Activated CD4-positive, alpha-beta T cell treated with anti-CD3 and anti-CD28 coated beads for 36 hours (primary cell): Measurements from ENCODE around the gene GIGYF1. TPM values are rescaled to one million over a fixed set of nuclear protein-coding genes. Genes with fewer than 3 reads are reported as not detected.

Experiments used
- ATAC-seq: fragments of 200-7000 bp; cut with Tn5 transposase; one replicate; pipeline ENCODE4 v1.10.0; 2021; ENCODE audit warnings: mild to moderate bottlenecking, moderate library complexity
- CTCF ChIA-PET: fragments of 350-600 bp; sonication (Branson Sonifier 250); formaldehyde crosslinking; loops from one replicate; lab custom pipeline; 2021; ENCODE audit warnings: antibody characterized with exemption; lab: Charles Lee
- POLR2A ChIA-PET: fragments of 350-600 bp; sonication (Branson Sonifier 250); formaldehyde crosslinking; loops from one replicate; lab custom pipeline; 2021; ENCODE audit warnings: antibody characterized with exemption, inconsistent platforms; lab: Charles Lee
- DNase-seq: peaks from one replicate; pipeline ENCODE4 v3.0.0-alpha.2; 2020
- H3K27ac Mint-ChIP-seq: one replicate; pipeline ENCODE4 v1.8.0; 2021; ENCODE audit warnings: mixed read lengths
- H3K27me3 Mint-ChIP-seq: one replicate; pipeline ENCODE4 v1.8.0; 2021; ENCODE audit warnings: mixed read lengths
- H3K36me3 Mint-ChIP-seq: one replicate; pipeline ENCODE4 v1.8.0; 2021; ENCODE audit warnings: low read depth, mixed read lengths
- H3K4me1 Mint-ChIP-seq: one replicate; pipeline ENCODE4 v1.8.0; 2021; ENCODE audit warnings: mixed read lengths
- H3K4me3 Mint-ChIP-seq: one replicate; pipeline ENCODE4 v1.8.0; 2021; ENCODE audit warnings: mild to moderate bottlenecking, moderate library complexity, mixed read lengths
- H3K9me3 Mint-ChIP-seq: one replicate; pipeline ENCODE4 v1.8.0; 2021; ENCODE audit warnings: low read depth, mixed read lengths
- intact Hi-C, 2 experiments: fragments of 100-400 bp; cut with DNase I in 1 of 2; cut with micrococcal nuclease in 1 of 2; formaldehyde crosslinking; loops; one replicate each; pipeline versions ENCODE4 v1.14.2 to v1.15.1; 2022 to 2024; cut with DNase I, micrococcal nuclease
- total RNA-seq, 2 experiments: library from RNA; stranded (reverse); gene quantifications; one replicate each; pipeline ENCODE4 v1.2.3, GENCODE V29; 2021

GIGYF1 gene
- total RNA-seq, 2 experiments from 2014 or later: 40.3 to 40.9 TPM

GRCh38 chr7:100684534-100685042 is 9.5 kb downstream of the GIGYF1 start:
- Mint-ChIP-seq H3K27ac (no peak overlapping the region), H3K4me1 (peaks cover 27% of the 10 kb centered on the region), H3K36me3 (peaks cover 18% of the 10 kb centered on the region), H3K27me3 (no peaks in the 10 kb centered on the region), H3K4me3 (no peak overlapping the region), H3K9me3 (no peaks in the 10 kb centered on the region)
- DNase-seq: no peak
- no peak for ATAC-seq
- ChIA-PET CTCF (interaction anchor here (0.6 to 1.0 kb wide), 2 partner anchors 72 to 239 kb away, joined by 3 read pairs; partner anchors contain the start of gene MOSPD3), POLR2A (interaction anchor here (0.6 kb wide), 1 partner anchor 9 kb away, joined by 3 read pairs; no protein-coding TSS in a partner anchor)
- intact Hi-C loops: no loop called here

- Mint-ChIP-seq H3K4me3 (no peak overlapping the region), H3K27ac (no peak overlapping the region), H3K9me3 (no peaks in the 10 kb centered on the region), H3K36me3 (peaks cover 19% of the 10 kb centered on the region), H3K27me3 (no peaks in the 10 kb centered on the region), H3K4me1 (peaks cover 26% of the 10 kb centered on the region)
- no peak for ATAC-seq
- ChIA-PET CTCF (interaction anchor here (0.5 to 1.0 kb wide), 4 partner anchors 72 to 238 kb away, joined by 3 read pairs; partner anchors contain the start of gene MOSPD3), POLR2A (interaction anchor here (0.6 to 1.3 kb wide), 3 partner anchors 8 to 255 kb away, joined by 3 read pairs; partner anchors contain the start of gene ZCWPW1)
- no peak for DNase-seq
- intact Hi-C loops: no loop called here
Observed at GRCh38 chr7:100683659-100684533, 10.2 kb downstream of the GIGYF1 start.

- ChIA-PET CTCF (interaction anchor here (0.5 to 1.8 kb wide), 5 partner anchors 8 to 130 kb away, joined by 3 to 10 read pairs (median 4); no protein-coding TSS in a partner anchor), POLR2A (interaction anchor here (0.6 to 1.3 kb wide), 2 partner anchors 203 to 254 kb away, joined by 3 read pairs; partner anchors contain the start of gene ZCWPW1)
- Mint-ChIP-seq H3K4me3 (no peak overlapping the region), H3K27ac (no peak overlapping the region), H3K36me3 (peaks cover 22% of the 10 kb centered on the region), H3K27me3 (no peaks in the 10 kb centered on the region), H3K9me3 (no peaks in the 10 kb centered on the region), H3K4me1 (peaks cover 25% of the 10 kb centered on the region)
- no peak for DNase-seq
- intact Hi-C loops: no loop called here
- no peak for ATAC-seq
Observed at GRCh38 chr7:100682991-100683658, 10.9 kb downstream of the GIGYF1 start.

GRCh38 chr7:100682228-100682741 is 11.8 kb downstream of the GIGYF1 start:
- Mint-ChIP-seq H3K36me3 (peaks cover 25% of the 10 kb centered on the region), H3K4me1 (peaks cover 24% of the 10 kb centered on the region), H3K9me3 (no peaks in the 10 kb centered on the region), H3K27me3 (no peaks in the 10 kb centered on the region), H3K27ac (no peak overlapping the region), H3K4me3 (no peak overlapping the region)
- DNase-seq: no peak
- ChIA-PET CTCF (interaction anchor here (1.2 to 1.8 kb wide), 3 partner anchors 9 to 43 kb away, joined by 4 to 10 read pairs (median 5); no protein-coding TSS in a partner anchor), POLR2A (interaction anchor here (0.6 to 0.9 kb wide), 4 partner anchors 8 to 209 kb away, joined by 3 to 4 read pairs (median 3); partner anchors contain the start of gene GNB2)
- intact Hi-C loops: no loop called here
- ATAC-seq: peak; percentile 20

- Mint-ChIP-seq H3K27me3 (no peaks in the 10 kb centered on the region), H3K4me3 (no peak overlapping the region), H3K4me1 (peaks cover 25% of the 10 kb centered on the region), H3K36me3 (peaks cover 30% of the 10 kb centered on the region), H3K9me3 (no peaks in the 10 kb centered on the region), H3K27ac (no peak overlapping the region)
- CTCF ChIA-PET: interaction anchor here (0.6 to 1.8 kb wide), 4 partner anchors 10 to 84 kb away, joined by 4 to 10 read pairs (median 5); no protein-coding TSS in a partner anchor
- intact Hi-C loops: no loop called here
- POLR2A ChIA-PET: interaction anchor here (0.6 to 0.9 kb wide), 4 partner anchors 8 to 210 kb away, joined by 3 to 4 read pairs (median 3); partner anchors contain the start of gene GNB2
- ATAC-seq (no peak), DNase-seq (no peak)
Observed at GRCh38 chr7:100681491-100682227, 12.4 kb downstream of the GIGYF1 start.

- peaks cover 29% of the 10 kb centered on the region for H3K4me1 Mint-ChIP-seq
- peaks cover 31% of the 10 kb centered on the region for H3K36me3 Mint-ChIP-seq
- H3K27ac Mint-ChIP-seq: peak overlapping the region; percentile 37
- H3K4me3 Mint-ChIP-seq: no peak overlapping the region
- ChIA-PET POLR2A (interaction anchor here (0.6 to 1.2 kb wide), 4 partner anchors 13 to 95 kb away, joined by 3 to 5 read pairs (median 3); partner anchors contain the start of genes ACTL6B, FBXO24, GIGYF1 and LRCH4), CTCF (interaction anchor here (0.6 to 1.8 kb wide), 3 partner anchors 9 to 83 kb away, joined by 3 to 6 read pairs (median 4); no protein-coding TSS in a partner anchor)
- H3K27me3 Mint-ChIP-seq: no peaks in the 10 kb centered on the region
- no peak for ATAC-seq
- DNase-seq: no peak
- H3K9me3 Mint-ChIP-seq: no peaks in the 10 kb centered on the region
- intact Hi-C loops: no loop called here
Observed at GRCh38 chr7:100680576-100681271, 13.3 kb downstream of the GIGYF1 start.

GRCh38 chr7:100679927-100680575 is 14.0 kb downstream of the GIGYF1 start:
- ATAC-seq (no peak), DNase-seq (no peak)
- POLR2A ChIA-PET: interaction anchor here (0.6 to 1.2 kb wide), 5 partner anchors 10 to 96 kb away, joined by 3 to 5 read pairs (median 3); partner anchors contain the start of genes ACTL6B, FBXO24 and LRCH4
- H3K27ac Mint-ChIP-seq: no peak overlapping the region
- intact Hi-C loops: loop anchor here (10.0 kb wide), 2 partner anchors 245 to 565 kb away; partner anchors contain the start of genes FIS1 (in 1 of the 2) and PPP1R35 (in 1 of the 2)
- H3K4me1 Mint-ChIP-seq: peaks cover 29% of the 10 kb centered on the region
- H3K27me3 Mint-ChIP-seq: no peaks in the 10 kb centered on the region
- CTCF ChIA-PET: interaction anchor here (0.6 to 1.8 kb wide), 4 partner anchors 10 to 405 kb away, joined by 3 to 6 read pairs (median 3); partner anchors contain the start of gene TRIM56
- no peak overlapping the region for H3K4me3 Mint-ChIP-seq
- no peaks in the 10 kb centered on the region for H3K9me3 Mint-ChIP-seq
- H3K36me3 Mint-ChIP-seq: peaks cover 27% of the 10 kb centered on the region

- no peak overlapping the region for H3K27ac Mint-ChIP-seq
- CTCF ChIA-PET: interaction anchor here (0.6 to 1.8 kb wide), 4 partner anchors 11 to 864 kb away, joined by 3 to 11 read pairs (median 3); partner anchors contain the start of genes POP7 and TRIM56
- intact Hi-C loops: loop anchor here (10.0 kb wide), 2 partner anchors 245 to 565 kb away; partner anchors contain the start of genes FIS1 (in 1 of the 2) and PPP1R35 (in 1 of the 2)
- no peak for ATAC-seq
- no peaks in the 10 kb centered on the region for H3K27me3 Mint-ChIP-seq
- H3K4me1 Mint-ChIP-seq: peaks cover 29% of the 10 kb centered on the region
- no peak for DNase-seq
- peaks cover 27% of the 10 kb centered on the region for H3K36me3 Mint-ChIP-seq
- H3K9me3 Mint-ChIP-seq: no peaks in the 10 kb centered on the region
- POLR2A ChIA-PET: interaction anchor here (0.7 kb wide), 2 partner anchors 11 to 96 kb away, joined by 3 to 5 read pairs; no protein-coding TSS in a partner anchor
- H3K4me3 Mint-ChIP-seq: no peak overlapping the region
Observed at GRCh38 chr7:100679129-100679926, 14.7 kb downstream of the GIGYF1 start.
